K562 (cell line): ENCODE data around the gene STK11. TPM values are rescaled to one million over a fixed set of nuclear protein-coding genes. Genes with fewer than 3 reads are reported as not detected.
A peak's percentile ranks its signal among the peaks of the same experiment; 100 is the strongest.

Experiments used
- ATAC-seq: fragments of 200-7000 bp; cut with Tn5 transposase; 3 replicates; pipeline ENCODE4 v1.9.1; 2020; ENCODE audit warnings: moderate library complexity
- BruUV-seq: library from RNA; stranded (reverse); fragments of 400-500 nt; replicated peaks from 2 replicates; lab custom pipeline; 2021; lab: Mats Ljungman, UMichigan
- CTCF ChIA-PET: fragments of 300-600 bp; formaldehyde crosslinking; extraction: SDS; loops from one replicate; lab custom pipeline; 2021; ENCODE audit warnings: low intra/inter-chr PET ratio; lab: Yijun Ruan, JAX
- POLR2A ChIA-PET: fragments of 300-600, 350-650 bp; sonication (Branson Sonifier 250); formaldehyde crosslinking; extraction: SDS; loops from one replicate; lab custom pipeline; 2021; ENCODE audit warnings: antibody characterized with exemption, inconsistent platforms; lab: Yijun Ruan, JAX
- DNase-seq, 4 experiments: peaks; one replicate each; pipeline versions ENCODE4 v3.0.0 to v3.0.0-alpha.2; 2011 to 2018; ENCODE audit warnings: low spot score in 3 of 4, mixed read lengths in 3 of 4; ENCODE audit errors: extremely low read depth in 1 of 4
- FAIRE-seq: peaks from 2 replicates; lab custom pipeline; 2011; peaks lifted over from hg19 to GRCh38; lab: Jason Lieb, UNC
- H2AFZ ChIP-seq: 2 replicates; pipeline ENCODE4 v1.6.0; 2011; ENCODE audit warnings: low read depth, low read length, control low read depth, inconsistent platforms
- H3K27ac ChIP-seq: fragments of 200-600 bp; 3 replicates; pipeline ENCODE4 v1.8.0; 2011; ENCODE audit warnings: low read depth, mild to moderate bottlenecking, control low read depth, inconsistent platforms, low read length, moderate library complexity, mixed read lengths; ENCODE audit errors: extremely low read depth
- H3K27me3 ChIP-seq, 2 experiments: fragments of 300-600 bp in 1 of 2; 2 replicates in 1 of 2; 3 replicates in 1 of 2; pipeline versions ENCODE4 v1.6.0 to v1.8.0; 2011; ENCODE audit warnings: inconsistent platforms in 2 of 2, low read length in 2 of 2, mild to moderate bottlenecking in 1 of 2, mixed read lengths in 1 of 2, moderate library complexity in 1 of 2; ENCODE audit not compliant: control insufficient read depth in 2 of 2, insufficient read depth in 2 of 2
- H3K36me3 ChIP-seq: fragments of 300-600 bp; 3 replicates; pipeline ENCODE4 v1.8.0; 2011; ENCODE audit warnings: mild to moderate bottlenecking, low read length, inconsistent platforms; ENCODE audit not compliant: control insufficient read depth, insufficient read depth
- H3K4me1 ChIP-seq, 2 experiments: fragments of 200-600 bp in 1 of 2; replicated peaks in 1 of 2; 2 replicates in 1 of 2; 3 replicates in 1 of 2; pipeline versions ENCODE4 v1.5.1 to v1.8.0; 2011; ENCODE audit warnings: inconsistent platforms in 2 of 2, low read length in 2 of 2, mild to moderate bottlenecking in 1 of 2, mixed read lengths in 1 of 2, moderate library complexity in 1 of 2; ENCODE audit not compliant: control insufficient read depth in 2 of 2, insufficient read depth in 2 of 2
- H3K4me2 ChIP-seq: 2 replicates; pipeline ENCODE4 v1.6.1; 2011; ENCODE audit warnings: low read length, control low read depth, inconsistent platforms, mixed read lengths; ENCODE audit not compliant: insufficient read depth
- H3K4me3 ChIP-seq: fragments of 200-600 bp; sonication (generic), shearing (Covaris generic); 2 replicates; pipeline ENCODE4 v1.5.1; 2016; ENCODE audit warnings: control low read depth, inconsistent platforms
- H3K79me2 ChIP-seq: fragments of 200-600 bp; 3 replicates; pipeline ENCODE4 v1.8.0; 2011; ENCODE audit warnings: low read length, inconsistent platforms; ENCODE audit not compliant: control insufficient read depth, insufficient read depth
- H3K9ac ChIP-seq, 2 experiments: 2 replicates each; pipeline versions ENCODE4 v1.6.0 to v1.6.1; 2011; ENCODE audit warnings: low read depth in 2 of 2, low read length in 2 of 2, control low read depth in 1 of 2, inconsistent platforms in 1 of 2, mild to moderate bottlenecking in 1 of 2, mixed read lengths in 1 of 2; ENCODE audit not compliant: insufficient read depth in 1 of 2
- H3K9me1 ChIP-seq: one replicate; pipeline ENCODE4 v1.6.0; 2011; ENCODE audit warnings: inconsistent platforms, mild to moderate bottlenecking, low read length, moderate library complexity; ENCODE audit not compliant: control insufficient read depth, insufficient read depth
- H3K9me3 ChIP-seq: replicated peaks from 2 replicates; pipeline ENCODE4 v1.5.1; 2011; ENCODE audit warnings: low read depth, low read length, inconsistent platforms; ENCODE audit not compliant: control insufficient read depth, insufficient read depth
- H4K20me1 ChIP-seq: replicated peaks from 2 replicates; pipeline ENCODE4 v1.6.1; 2011; ENCODE audit warnings: low read length, inconsistent platforms, mixed read lengths; ENCODE audit not compliant: control insufficient read depth, insufficient read depth
- CHAMP1 ChIP-seq: fragments of 450-650 bp; IDR thresholded peaks from 2 replicates; pipeline ENCODE4 v1.6.1; 2016; ENCODE audit warnings: mild to moderate bottlenecking
- CTCF ChIP-seq, 3 experiments: IDR thresholded peaks in 2 of 3; conservative IDR thresholded peaks in 1 of 3; 2 replicates each; pipeline ENCODE4 v1.5.1; 2011 to 2012; ENCODE audit warnings: low read length in 3 of 3, mild to moderate bottlenecking in 3 of 3, control low read depth in 2 of 3, improper control_type of control experiment in 1 of 3, inconsistent platforms in 1 of 3, low read depth in 1 of 3, mixed read lengths in 1 of 3, moderate library complexity in 1 of 3; ENCODE audit not compliant: insufficient read depth in 2 of 3
- POLR2G ChIP-seq: fragments of 200-400 bp; formaldehyde crosslinking; IDR thresholded peaks from 2 replicates; pipeline ENCODE4 v1.6.1; 2017; ENCODE audit warnings: low read depth, mild to moderate bottlenecking, antibody characterized with exemption, low read length, moderate library complexity
- RBFOX2 ChIP-seq: fragments of 200-400 bp; formaldehyde crosslinking; IDR thresholded peaks from 2 replicates; pipeline ENCODE4 v1.6.1; 2017; ENCODE audit warnings: low read depth, mild to moderate bottlenecking, low read length, moderate library complexity
- WGBS: fragments of 100-300 bp; shearing (Covaris generic); methylation state at CpG from one replicate; pipeline ENCODE4 v1.1.6; 2016; ENCODE audit warnings: low coverage, mixed read lengths; ENCODE audit not compliant: insufficient coverage; ENCODE audit errors: missing lambda C conversion rate; 5-methylcytosine and 5-hydroxymethylcytosine counted together
- in situ Hi-C: fragments of 300-500 bp; cut with MboI; formaldehyde crosslinking; loops from 4 replicates; pipeline ENCODE4 v1.15.0; 2018; ENCODE audit warnings: inconsistent platforms, mixed read lengths
- intact Hi-C: fragments of 100-400 bp; cut with micrococcal nuclease; formaldehyde crosslinking; loops from 2 replicates; pipeline ENCODE4 v1.14.2; 2022
- polyA plus RNA-seq, 8 experiments: library from polyadenylated mRNA; depleted of rRNA in 4 of 8; stranded (reverse) in 5 of 8; unstranded in 3 of 8; fragments of >200 nt; fragmentation: Nextera tagmentation in 2 of 8; fragmentation: Illumina TruSeq in 1 of 8; extraction: Ambion mirVana in 2 of 8; extraction: Trizol in 1 of 8; gene quantifications; 2 replicates each; pipeline versions ENCODE4 v1.2.1 to v1.2.3, GENCODE V29; 2011 to 2014; ENCODE audit warnings: inconsistent platforms in 1 of 8, missing spikeins in 1 of 8
- total RNA-seq, 7 experiments: library from RNA; depleted of rRNA in 6 of 7; stranded (reverse); fragments of >200 nt in 6 of 7; fragmentation: Illumina TruSeq in 2 of 7; extraction: Trizol in 2 of 7; gene quantifications; 2 replicates each; pipeline versions ENCODE4 v1.2.1 to v1.2.3, GENCODE V29; 2011 to 2021; ENCODE audit warnings: low replicate concordance in 1 of 7

STK11 gene
- total and polyA plus RNA-seq, 9 of the 15 experiments (the other 6 are each of a cell fraction or from before 2014, with no cell fraction given), result 0.15 to 96.5 (median 31.7) TPM

GRCh38 chr19:1214299-1214861 is 8.8 kb downstream of the STK11 start:
- TF ChIP-seq CTCF (IDR thresholded peaks at IDR 0.05 in 2 of 3, conservative IDR thresholded peaks at IDR 0.05 in 1 of 3; ENCODE audit: insufficient read depth in 2 of 3, low read depth in 1 of 3, low read length in 3 of 3), result 0 out of 6 replicates have a peak, but pooled peaks of 1 of the 3 experiments have one; percentile 7
- 0 out of 2 replicates have a peak, but pooled peaks have one; percentile 24 for TF ChIP-seq RBFOX2
- peak; percentile 64 for TF ChIP-seq POLR2G
- no peak for TF ChIP-seq CHAMP1
- TF ChIP-seq, all 486 proteins: peak for 3
- in situ Hi-C loops (no loop called here), intact Hi-C loops (no loop called here)
- Histone ChIP-seq H3K4me1 (peaks cover 22 to 79% of the 10 kb centered on the region in 2 experiments), H3K27me3 (no peaks in the 10 kb centered on the region), H3K27ac (no peak overlapping the region; the same call in 2 of the 3 replicates), H2AFZ (no peak overlapping the region), H3K9me1 (peaks cover 22% of the 10 kb centered on the region), H3K79me2 (peaks cover 95% of the 10 kb centered on the region), H3K9ac (peak overlapping the region in 1 of 2 experiments; percentile 11; a peak in 2 of 4 replicates), H3K4me2 (no peak overlapping the region), H3K36me3 (peaks cover 75% of the 10 kb centered on the region; the same call in 2 of the 3 replicates), H4K20me1 (peaks cover 69% of the 10 kb centered on the region), H3K9me3 (no peaks in the 10 kb centered on the region), H3K4me3 (no peak overlapping the region)
- no peak for ATAC-seq
- no peak for FAIRE-seq
- no peak for DNase-seq
- ChIA-PET POLR2A (interaction anchor here (0.5 to 1.2 kb wide), 6 partner anchors 11 to 227 kb away, joined by 3 to 5 read pairs (median 4); partner anchors contain the start of gene GPX4), CTCF (interaction anchor here (0.5 kb wide), 1 partner anchor 101 kb away, joined by 3 read pairs; no protein-coding TSS in a partner anchor)
- no TSS peak for BruUV-seq
- 90% methylated on average over 18 of the region's 21 CpGs for WGBS
